DOHH2 (cell line): ENCODE data around the gene CCDC34.

Source experiments
- EZH2phosphoT487 ChIP-seq: fragments of 200-600 bp; sonication (generic); IDR thresholded peaks from 2 replicates; pipeline ENCODE4 v1.6.1; 2017; ENCODE audit warnings: borderline replicate concordance, mild to moderate bottlenecking, antibody characterized with exemption, low read length, moderate library complexity, mixed read lengths
- TF ChIP-seq, protein P1 (sequence below): fragments of 200-600 bp; sonication (generic); IDR thresholded peaks from one replicate; pipeline ENCODE4 v1.5.1; 2014; ENCODE audit warnings: antibody characterized with exemption, mild to moderate bottlenecking, low read depth, low read length; ENCODE audit not compliant: poor library complexity, severe bottlenecking

DNA sequence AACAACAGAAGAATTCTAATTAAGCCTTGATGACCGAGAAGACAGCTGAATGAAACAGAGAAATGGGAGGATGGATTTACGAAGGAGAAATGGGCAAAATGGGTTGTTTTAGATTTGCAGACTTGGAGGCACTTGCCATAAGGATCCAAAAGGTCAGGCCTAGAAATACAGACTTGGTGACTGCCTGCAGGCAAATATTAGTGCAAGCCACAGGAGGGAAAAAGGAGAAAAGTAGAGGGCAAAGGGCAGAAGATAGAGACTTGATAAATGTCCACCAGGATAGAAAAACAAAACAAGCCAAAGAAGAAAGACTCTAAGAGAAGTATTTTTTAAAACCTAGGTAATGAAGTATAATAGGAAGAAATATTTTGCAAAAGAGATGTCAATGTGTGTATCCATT is 13.1 kb downstream of the CCDC34 start:
- TF ChIP-seq, protein P1, sequence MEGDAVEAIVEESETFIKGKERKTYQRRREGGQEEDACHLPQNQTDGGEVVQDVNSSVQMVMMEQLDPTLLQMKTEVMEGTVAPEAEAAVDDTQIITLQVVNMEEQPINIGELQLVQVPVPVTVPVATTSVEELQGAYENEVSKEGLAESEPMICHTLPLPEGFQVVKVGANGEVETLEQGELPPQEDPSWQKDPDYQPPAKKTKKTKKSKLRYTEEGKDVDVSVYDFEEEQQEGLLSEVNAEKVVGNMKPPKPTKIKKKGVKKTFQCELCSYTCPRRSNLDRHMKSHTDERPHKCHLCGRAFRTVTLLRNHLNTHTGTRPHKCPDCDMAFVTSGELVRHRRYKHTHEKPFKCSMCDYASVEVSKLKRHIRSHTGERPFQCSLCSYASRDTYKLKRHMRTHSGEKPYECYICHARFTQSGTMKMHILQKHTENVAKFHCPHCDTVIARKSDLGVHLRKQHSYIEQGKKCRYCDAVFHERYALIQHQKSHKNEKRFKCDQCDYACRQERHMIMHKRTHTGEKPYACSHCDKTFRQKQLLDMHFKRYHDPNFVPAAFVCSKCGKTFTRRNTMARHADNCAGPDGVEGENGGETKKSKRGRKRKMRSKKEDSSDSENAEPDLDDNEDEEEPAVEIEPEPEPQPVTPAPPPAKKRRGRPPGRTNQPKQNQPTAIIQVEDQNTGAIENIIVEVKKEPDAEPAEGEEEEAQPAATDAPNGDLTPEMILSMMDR = no peak
- TF ChIP-seq EZH2phosphoT487 = no peak
